GM10266 (cell line): Measurements from ENCODE around the gene TRABD2B.

Experiments
- DNase-seq: peaks from one replicate; pipeline ENCODE4 v3.0.0; 2012; ENCODE audit errors: extremely low spot score
- TF ChIP-seq, protein P1 (sequence below): IDR thresholded peaks from 2 replicates; pipeline ENCODE4 v1.5.1; 2012; ENCODE audit warnings: mild to moderate bottlenecking, low read depth; ENCODE audit not compliant: control insufficient read depth, insufficient read depth; ENCODE audit errors: missing control alignments

The TRABD2B gene

DNA sequence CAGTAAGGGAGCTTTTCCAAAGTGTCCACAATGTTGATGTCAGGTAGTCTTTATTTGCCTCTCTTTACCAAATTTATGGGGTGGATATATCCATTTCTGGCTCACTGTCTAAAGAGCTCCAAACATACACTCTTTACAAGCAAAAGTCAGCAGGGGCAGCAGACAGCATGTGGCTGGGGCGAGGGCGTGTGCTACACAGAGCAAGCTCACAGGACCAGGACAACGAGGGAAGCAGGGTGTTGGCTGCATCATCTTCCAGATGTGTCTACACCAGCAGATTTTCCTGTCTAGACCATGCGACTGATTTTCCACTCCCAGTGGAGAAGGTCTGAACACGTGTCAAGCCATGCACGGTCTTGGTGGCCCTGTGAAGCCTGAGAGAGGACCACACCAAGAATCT is 123.8 kb downstream of the TRABD2B start:
- DNase-seq, result no peak
- TF ChIP-seq, protein P1, sequence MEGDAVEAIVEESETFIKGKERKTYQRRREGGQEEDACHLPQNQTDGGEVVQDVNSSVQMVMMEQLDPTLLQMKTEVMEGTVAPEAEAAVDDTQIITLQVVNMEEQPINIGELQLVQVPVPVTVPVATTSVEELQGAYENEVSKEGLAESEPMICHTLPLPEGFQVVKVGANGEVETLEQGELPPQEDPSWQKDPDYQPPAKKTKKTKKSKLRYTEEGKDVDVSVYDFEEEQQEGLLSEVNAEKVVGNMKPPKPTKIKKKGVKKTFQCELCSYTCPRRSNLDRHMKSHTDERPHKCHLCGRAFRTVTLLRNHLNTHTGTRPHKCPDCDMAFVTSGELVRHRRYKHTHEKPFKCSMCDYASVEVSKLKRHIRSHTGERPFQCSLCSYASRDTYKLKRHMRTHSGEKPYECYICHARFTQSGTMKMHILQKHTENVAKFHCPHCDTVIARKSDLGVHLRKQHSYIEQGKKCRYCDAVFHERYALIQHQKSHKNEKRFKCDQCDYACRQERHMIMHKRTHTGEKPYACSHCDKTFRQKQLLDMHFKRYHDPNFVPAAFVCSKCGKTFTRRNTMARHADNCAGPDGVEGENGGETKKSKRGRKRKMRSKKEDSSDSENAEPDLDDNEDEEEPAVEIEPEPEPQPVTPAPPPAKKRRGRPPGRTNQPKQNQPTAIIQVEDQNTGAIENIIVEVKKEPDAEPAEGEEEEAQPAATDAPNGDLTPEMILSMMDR, result no peak

DNA sequence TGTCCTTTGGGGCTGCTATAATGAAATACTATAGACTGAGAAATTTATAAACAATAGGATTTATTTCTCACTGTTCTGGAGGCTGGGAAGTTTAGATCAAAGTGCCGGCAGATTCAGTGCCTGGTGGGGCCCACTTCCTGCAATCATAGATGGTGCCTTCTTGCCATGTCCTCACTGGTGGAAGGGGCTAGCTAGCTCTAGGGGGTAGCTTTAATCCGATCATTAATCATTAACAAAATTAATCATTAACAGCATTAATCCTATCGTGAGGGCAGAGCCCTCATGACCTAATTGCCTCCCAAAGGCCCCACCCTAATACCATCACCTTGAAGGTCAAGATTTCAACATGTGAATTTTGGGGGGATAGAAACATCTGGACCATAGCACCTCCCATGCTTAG is 124.3 kb downstream of the TRABD2B start:
- no peak for DNase-seq
- TF ChIP-seq, protein P1, result no peak

DNA sequence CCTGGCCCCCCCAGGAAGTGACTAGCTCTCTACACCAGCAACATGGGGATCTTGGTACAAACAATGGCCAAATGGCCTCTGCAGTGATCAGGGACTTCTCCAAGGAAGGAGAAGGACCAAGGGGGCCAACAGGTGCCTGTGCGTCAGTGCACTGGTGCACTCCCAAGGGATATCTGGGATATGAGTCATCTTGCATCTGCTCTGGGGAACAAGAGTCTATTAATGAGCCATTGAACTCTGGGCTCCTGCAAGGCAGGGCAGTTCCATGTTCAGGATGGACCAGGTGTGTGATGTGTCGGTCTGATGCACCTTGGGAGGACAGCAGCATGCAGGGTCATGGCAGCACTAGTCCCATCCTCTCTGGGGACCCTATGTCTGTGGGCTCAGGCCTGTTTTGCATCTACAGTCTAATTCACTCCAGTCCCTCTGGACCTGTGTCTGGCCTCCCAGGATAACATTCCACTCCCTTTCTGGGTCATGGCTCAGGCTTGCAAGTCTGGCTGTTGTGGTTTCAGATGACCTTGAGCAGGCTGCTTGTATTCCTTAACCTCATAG is 125.3 kb downstream of the TRABD2B start:
- no peak for DNase-seq
- TF ChIP-seq, protein P1, result no peak

DNA sequence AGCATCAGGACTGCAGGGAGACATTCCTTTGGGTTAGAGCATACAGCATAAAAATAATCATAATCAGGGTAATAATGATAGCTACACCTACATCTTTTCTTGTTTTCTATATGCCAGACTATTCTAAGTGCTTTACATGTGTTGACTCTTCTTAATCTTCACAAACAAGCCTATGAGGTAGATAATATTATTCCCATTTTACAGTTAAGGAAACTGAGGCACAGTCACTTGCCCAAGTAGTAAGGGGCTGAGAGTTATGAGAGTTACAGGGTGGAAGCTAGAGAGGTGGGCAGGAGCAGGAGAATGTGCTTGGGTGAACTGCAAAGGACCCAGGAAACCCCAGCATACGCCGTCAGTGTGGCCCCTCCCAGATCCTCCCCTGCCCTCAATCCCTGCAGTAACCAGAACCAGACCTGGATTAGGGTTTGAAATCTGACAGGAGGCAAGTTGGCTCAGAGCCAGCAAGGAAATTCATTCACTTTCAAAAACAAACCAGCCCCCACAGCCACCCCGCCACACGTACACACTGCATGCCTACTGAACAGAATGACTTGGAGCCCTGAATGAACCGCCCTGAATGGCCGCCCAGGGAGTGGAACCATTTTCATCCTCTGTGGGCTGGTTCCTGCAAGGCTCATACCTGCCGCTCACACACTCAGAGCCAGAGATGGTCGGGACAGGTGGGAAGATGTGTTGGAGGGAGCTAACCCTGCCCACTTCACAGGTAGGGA is 126.1 kb downstream of the TRABD2B start:
- no peak for DNase-seq
- TF ChIP-seq, protein P1, result no peak

DNA sequence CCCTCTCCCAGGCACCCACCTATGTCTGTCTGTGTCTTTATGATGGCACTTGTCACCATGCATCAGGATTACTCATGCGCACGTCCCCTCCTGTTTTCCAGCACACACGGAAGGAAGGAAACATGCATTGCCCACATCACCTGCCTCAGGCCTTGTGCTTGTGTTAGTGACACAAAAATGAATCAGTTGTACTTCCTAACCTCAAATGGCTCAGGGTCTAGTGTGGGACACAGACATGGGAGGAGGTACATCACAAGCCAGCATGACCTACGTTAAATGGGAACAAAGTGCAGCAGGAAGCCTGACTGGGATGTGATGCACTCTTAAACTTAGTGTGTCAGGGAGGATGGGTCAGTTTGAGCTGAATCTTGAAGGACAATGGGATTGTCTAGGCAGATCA is 126.7 kb downstream of the TRABD2B start:
- TF ChIP-seq, protein P1, result no peak
- no peak for DNase-seq

DNA sequence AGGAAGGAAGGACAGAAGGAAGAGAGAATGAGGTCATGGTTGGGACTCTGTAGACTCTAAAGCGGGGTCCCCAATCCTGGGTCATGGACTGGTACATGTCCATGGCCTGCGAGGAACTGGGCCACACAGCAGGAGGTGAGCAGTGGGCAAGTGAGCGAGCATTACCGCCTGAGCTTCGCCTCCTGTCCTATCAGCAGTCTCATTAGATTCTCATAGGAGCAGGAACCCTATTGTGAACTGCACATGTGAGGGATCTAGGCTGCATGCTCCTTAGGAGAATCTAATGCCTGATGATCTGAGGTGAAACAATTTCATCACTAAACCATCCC is 128.9 kb downstream of the TRABD2B start:
- DNase-seq, result no peak
- TF ChIP-seq, protein P1, result no peak
